Transverse colon (tissue), 4 donors: Measurements from ENCODE around the gene LYPD6. TPM values are rescaled to one million over a fixed set of nuclear protein-coding genes. Genes with fewer than 3 reads are reported as not detected.

Experiments used
- DNase-seq: peaks from one replicate; pipeline ENCODE4 v3.0.0-alpha.2; 2019
- H3K27ac ChIP-seq, 4 donors: fragments of 200-600 bp; sonication (generic); 2 replicates each; pipeline ENCODE4 v1.5.1; 2016 to 2018; ENCODE audit warnings: inconsistent platforms in 4 of 4
- H3K27me3 ChIP-seq: fragments of 200-600 bp; sonication (generic); 2 replicates; pipeline ENCODE4 v1.5.1; 2017; ENCODE audit warnings: inconsistent platforms
- H3K36me3 ChIP-seq, 4 donors: fragments of 200-600 bp; sonication (generic); 2 replicates each; pipeline ENCODE4 v1.5.1; 2017 to 2019; ENCODE audit warnings: inconsistent platforms in 4 of 4
- H3K4me1 ChIP-seq, 4 donors: fragments of 200-600 bp; sonication (generic); 2 replicates each; pipeline ENCODE4 v1.5.1; 2017 to 2020; ENCODE audit warnings: inconsistent platforms in 4 of 4
- H3K4me3 ChIP-seq, 4 donors: fragments of 200-600 bp; sonication (generic); 1 replicate in 1 of 4; 2 replicates in 3 of 4; pipeline versions ENCODE4 v1.5.1 to v1.6.1; 2017 to 2019; ENCODE audit warnings: inconsistent platforms in 4 of 4
- H3K9me3 ChIP-seq, 2 donors: fragments of 200-600 bp; sonication (generic); 2 replicates each; pipeline ENCODE4 v1.5.1; 2017 to 2019; ENCODE audit warnings: inconsistent platforms in 2 of 2
- EP300 ChIP-seq: sonication (generic); formaldehyde crosslinking; IDR thresholded peaks from one replicate; pipeline ENCODE4 v1.6.1; 2017; ENCODE audit warnings: antibody characterized with exemption, low read depth
- POLR2A ChIP-seq: fragments of 450-650 bp; IDR thresholded peaks from one replicate; pipeline ENCODE4 v1.6.1; 2016; ENCODE audit warnings: antibody characterized with exemption, mild to moderate bottlenecking, moderate library complexity
- POLR2AphosphoS5 ChIP-seq, 3 donors: sonication (generic); formaldehyde crosslinking; IDR thresholded peaks; one replicate each; pipeline ENCODE4 v1.6.1; 2016; ENCODE audit warnings: antibody characterized with exemption in 3 of 3
- WGBS, 2 donors: methylation state at CpG; one replicate each; pipeline ENCODE4 v1.1.5; 2018; ENCODE audit warnings: low coverage in 1 of 2; 5-methylcytosine and 5-hydroxymethylcytosine counted together
- in situ Hi-C, 4 donors: fragments of 200-750 bp; cut with MboI; loops; one replicate each; pipeline versions ENCODE4 v1.15.0 to v1.15.1; 2017; ENCODE audit warnings: low sequenced_read_pairs in 3 of 4, low pct_ligation_motif_present in 1 of 4, low pct_unique_long_range_greater_than_20kb in 1 of 4
- intact Hi-C: fragments of 100-400 bp; cut with DNase I; formaldehyde crosslinking; loops from one replicate; pipeline ENCODE4 v1.15.1; 2023; ENCODE audit warnings: low total_unique reads
- total RNA-seq, 4 donors: library from RNA; depleted of rRNA; stranded (reverse); fragments of >200 nt; gene quantifications; one replicate each; pipeline ENCODE4 v1.1.0, GENCODE V29; 2016
- TF ChIP-seq, protein P1 (sequence below), 5 experiments: fragments of 200-600 bp in 3 of 5; fragments of 450-650 bp in 2 of 5; sonication (generic) in 3 of 5; IDR thresholded peaks; 1 replicate in 2 of 5; 2 replicates in 3 of 5; pipeline ENCODE4 v1.5.1; 2016 to 2017; ENCODE audit warnings: antibody characterized with exemption in 5 of 5, inconsistent platforms in 3 of 5, mild to moderate bottlenecking in 2 of 5, moderate library complexity in 1 of 5

The LYPD6 gene
- total RNA-seq, 4 donors from 2014 or later: 1.3 to 12.3 (median 2.6) TPM

DNA sequence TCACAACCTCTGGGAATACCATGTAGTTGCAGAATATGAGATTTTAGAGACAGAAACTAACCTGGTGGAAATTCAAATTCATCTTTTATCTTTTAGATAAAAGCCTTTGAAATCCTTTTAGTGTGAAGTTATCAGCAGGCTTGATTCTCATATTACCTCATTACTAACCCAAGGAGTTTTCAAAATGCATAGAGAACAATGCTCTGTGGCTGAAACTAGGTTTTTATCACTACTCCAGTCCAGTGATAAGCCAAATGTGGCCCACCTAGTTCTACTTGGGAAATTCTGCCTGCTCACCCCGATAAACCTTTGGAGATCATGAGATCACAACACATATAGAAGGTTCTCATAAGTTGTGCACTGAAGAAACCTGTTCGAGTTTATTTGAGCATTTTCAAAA lies 135.5 kb downstream of the LYPD6 start:
- no peak overlapping the region for H3K27ac ChIP-seq
- no peaks in the 10 kb centered on the region for H3K4me1 ChIP-seq
- intact Hi-C loops: no loop called here
- H3K4me3 ChIP-seq: no peak overlapping the region
- in situ Hi-C loops: no loop called here
- TF ChIP-seq EP300 (no peak), POLR2AphosphoS5 (IDR thresholded peaks at IDR 0.05) (no peak), POLR2A (no peak)
- TF ChIP-seq, protein P1, sequence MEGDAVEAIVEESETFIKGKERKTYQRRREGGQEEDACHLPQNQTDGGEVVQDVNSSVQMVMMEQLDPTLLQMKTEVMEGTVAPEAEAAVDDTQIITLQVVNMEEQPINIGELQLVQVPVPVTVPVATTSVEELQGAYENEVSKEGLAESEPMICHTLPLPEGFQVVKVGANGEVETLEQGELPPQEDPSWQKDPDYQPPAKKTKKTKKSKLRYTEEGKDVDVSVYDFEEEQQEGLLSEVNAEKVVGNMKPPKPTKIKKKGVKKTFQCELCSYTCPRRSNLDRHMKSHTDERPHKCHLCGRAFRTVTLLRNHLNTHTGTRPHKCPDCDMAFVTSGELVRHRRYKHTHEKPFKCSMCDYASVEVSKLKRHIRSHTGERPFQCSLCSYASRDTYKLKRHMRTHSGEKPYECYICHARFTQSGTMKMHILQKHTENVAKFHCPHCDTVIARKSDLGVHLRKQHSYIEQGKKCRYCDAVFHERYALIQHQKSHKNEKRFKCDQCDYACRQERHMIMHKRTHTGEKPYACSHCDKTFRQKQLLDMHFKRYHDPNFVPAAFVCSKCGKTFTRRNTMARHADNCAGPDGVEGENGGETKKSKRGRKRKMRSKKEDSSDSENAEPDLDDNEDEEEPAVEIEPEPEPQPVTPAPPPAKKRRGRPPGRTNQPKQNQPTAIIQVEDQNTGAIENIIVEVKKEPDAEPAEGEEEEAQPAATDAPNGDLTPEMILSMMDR (IDR thresholded peaks at IDR 0.05): no peak
- WGBS, 2 donors: 85 to 94% methylated on average over 2 of the region's 2 CpGs
- peaks cover 3 to 12% of the 10 kb centered on the region in 2 donors for H3K9me3 ChIP-seq
- H3K36me3 ChIP-seq: peaks cover 0 to 2% (median 0%) of the 10 kb centered on the region in 4 donors
- DNase-seq: no peak
- H3K27me3 ChIP-seq: no peaks in the 10 kb centered on the region

DNA sequence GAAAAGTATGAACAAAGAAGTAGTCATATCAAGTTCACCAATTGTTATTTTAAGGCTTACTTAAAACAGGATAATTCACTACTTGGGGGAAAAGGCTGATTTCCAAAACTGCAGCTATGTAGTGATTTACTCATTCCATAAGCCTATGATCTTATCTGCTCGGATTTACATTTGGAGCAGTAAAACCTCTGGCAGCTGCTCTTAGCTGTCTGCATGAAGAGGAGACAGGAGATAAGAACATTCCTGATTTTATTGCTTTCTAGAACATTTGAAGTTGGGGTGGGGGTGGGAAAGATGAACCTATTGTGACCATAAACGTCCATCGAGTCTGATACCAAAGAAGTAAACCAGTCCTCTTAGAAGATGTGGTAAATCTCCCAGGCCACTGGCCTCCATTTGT lies 136.2 kb downstream of the LYPD6 start:
- no peaks in the 10 kb centered on the region for H3K4me1 ChIP-seq
- in situ Hi-C loops (no loop called here), intact Hi-C loops (no loop called here)
- no peak overlapping the region for H3K4me3 ChIP-seq
- 17 to 32% methylated on average over 1 to 3 of the region's 3 CpGs for WGBS, 2 donors
- H3K27ac ChIP-seq: no peak overlapping the region
- DNase-seq: no peak
- TF ChIP-seq, protein P1 (IDR thresholded peaks at IDR 0.05): no peak
- TF ChIP-seq EP300 (no peak), POLR2AphosphoS5 (IDR thresholded peaks at IDR 0.05) (no peak)
- H3K36me3 ChIP-seq: peaks cover 0 to 2% (median 0%) of the 10 kb centered on the region in 4 donors
- peaks cover 3 to 8% of the 10 kb centered on the region in 2 donors for H3K9me3 ChIP-seq
- H3K27me3 ChIP-seq: no peaks in the 10 kb centered on the region

DNA sequence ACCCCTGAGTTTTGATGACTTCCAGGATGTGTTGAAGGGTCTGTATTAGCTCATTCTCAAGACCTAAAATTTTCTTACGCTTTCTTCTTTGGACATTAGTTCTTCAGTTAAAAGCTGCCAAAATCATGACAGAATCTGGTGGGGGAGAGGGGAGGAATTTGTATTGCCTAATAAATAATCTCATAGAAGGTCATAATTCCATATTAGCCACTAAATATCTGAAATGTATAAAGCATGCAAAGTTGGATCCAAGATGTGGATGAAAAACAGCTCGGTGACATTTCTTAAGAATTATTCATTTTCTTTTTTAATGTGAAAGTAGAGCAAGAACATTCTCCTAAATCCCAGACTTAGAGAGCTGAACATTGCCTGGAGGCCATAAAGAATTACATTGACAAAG lies 137.0 kb downstream of the LYPD6 start:
- Histone ChIP-seq H3K4me3 (no peak overlapping the region), H3K9me3 (peaks cover 0 to under 1% of the 10 kb centered on the region in 2 donors), H3K27me3 (no peaks in the 10 kb centered on the region), H3K4me1 (no peaks in the 10 kb centered on the region), H3K36me3 (peaks cover 0 to 2% (median 0%) of the 10 kb centered on the region in 4 donors), H3K27ac (no peak overlapping the region)
- intact Hi-C loops: no loop called here
- TF ChIP-seq POLR2AphosphoS5 (IDR thresholded peaks at IDR 0.05) (no peak), POLR2A (no peak), EP300 (no peak)
- TF ChIP-seq, protein P1 (IDR thresholded peaks at IDR 0.05): no peak
- no peak for DNase-seq
- 83 to 86% methylated on average over 2 of the region's 2 CpGs for WGBS, 2 donors
- in situ Hi-C loops: no loop called here

DNA sequence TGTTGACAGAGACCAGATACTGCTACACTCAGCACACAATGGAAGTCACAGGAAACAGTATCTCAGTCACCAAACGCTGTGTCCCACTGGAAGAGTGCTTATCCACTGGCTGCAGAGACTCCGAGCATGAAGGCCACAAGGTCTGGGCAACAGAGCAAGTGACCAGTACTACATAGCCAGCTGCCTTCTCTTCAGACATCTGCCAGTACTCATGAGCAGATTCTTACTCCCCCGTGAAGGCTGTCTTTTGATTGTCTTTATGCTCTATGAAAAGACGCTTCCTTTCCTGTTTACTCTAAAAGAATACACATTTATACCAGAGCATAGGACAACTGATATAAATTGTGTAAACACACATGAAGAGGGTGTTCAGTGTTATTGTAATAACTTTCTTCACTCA lies 138.2 kb downstream of the LYPD6 start:
- no peak for TF ChIP-seq EP300
- no peak for TF ChIP-seq POLR2A
- no peak for TF ChIP-seq POLR2AphosphoS5 (IDR thresholded peaks at IDR 0.05)
- TF ChIP-seq, protein P1 (IDR thresholded peaks at IDR 0.05): no peak
- no peaks in the 10 kb centered on the region for H3K4me1 ChIP-seq
- no peaks in the 10 kb centered on the region for H3K36me3 ChIP-seq
- WGBS, 2 donors: 71 to 94% methylated on average over 2 to 4 of the region's 4 CpGs
- in situ Hi-C loops (no loop called here), intact Hi-C loops (no loop called here)
- H3K4me3 ChIP-seq: no peak overlapping the region
- no peak overlapping the region for H3K27ac ChIP-seq
- no peaks in the 10 kb centered on the region for H3K9me3 ChIP-seq
- no peaks in the 10 kb centered on the region for H3K27me3 ChIP-seq
- DNase-seq: no peak
